GM12878 (cell line): Measurements from ENCODE around the gene ZNF700. TPM values are rescaled to one million over a fixed set of nuclear protein-coding genes. Genes with fewer than 3 reads are reported as not detected.

Experiments used
- ATAC-seq: fragments of 200-7000 bp; cut with Tn5 transposase; 3 replicates; pipeline ENCODE4 v1.9.1; 2020; ENCODE audit warnings: mild to moderate bottlenecking, moderate library complexity
- BruUV-seq: library from RNA; stranded (reverse); fragments of 400-500 nt; replicated peaks from 2 replicates; lab custom pipeline; 2021; lab: Mats Ljungman, UMichigan
- CTCF ChIA-PET: fragments of 300-600 bp; sonication (Branson Sonifier 250); formaldehyde crosslinking; extraction: SDS; loops from one replicate; lab custom pipeline; 2021; ENCODE audit warnings: inconsistent platforms; lab: Yijun Ruan, JAX
- POLR2A ChIA-PET: fragments of 350-600 bp; formaldehyde crosslinking; extraction: SDS; loops from one replicate; lab custom pipeline; 2021; ENCODE audit warnings: inconsistent platforms; lab: Charles Lee
- RAD21 ChIA-PET: fragments of 300-600 bp; sonication (Branson Sonifier 250); formaldehyde crosslinking; loops from one replicate; lab custom pipeline; 2023; ENCODE audit warnings: antibody characterized with exemption; ENCODE audit not compliant: unreplicated experiment; lab: Charles Lee
- SMC1A ChIA-PET: fragments of 300-600 bp; sonication (Branson Sonifier 250); formaldehyde crosslinking; loops from one replicate; lab custom pipeline; 2023; ENCODE audit not compliant: unreplicated experiment, uncharacterized antibody; lab: Charles Lee
- DNase-seq: peaks from one replicate; pipeline ENCODE4 v3.0.0-alpha.2; 2011; ENCODE audit warnings: low read depth, low spot score
- FAIRE-seq: peaks from 3 replicates; lab custom pipeline; 2011; peaks lifted over from hg19 to GRCh38; lab: Jason Lieb, UNC
- H2AFZ ChIP-seq: 2 replicates; pipeline ENCODE4 v1.6.0; 2011; ENCODE audit warnings: low read depth, low read length, control low read depth; ENCODE audit not compliant: control insufficient read depth
- H3K27ac ChIP-seq: 2 replicates; pipeline ENCODE4 v1.5.1; 2011; ENCODE audit warnings: control low read depth; ENCODE audit not compliant: control insufficient read depth, insufficient read depth
- H3K27me3 ChIP-seq, 2 experiments: replicated peaks in 1 of 2; 2 replicates each; pipeline versions ENCODE4 v1.6.0 to v1.6.1; 2011; ENCODE audit warnings: low read length in 1 of 2; ENCODE audit not compliant: control insufficient read depth in 2 of 2, insufficient read depth in 2 of 2
- H3K36me3 ChIP-seq, 2 experiments: 2 replicates each; pipeline ENCODE4 v1.5.1; 2011; ENCODE audit warnings: low read length in 1 of 2; ENCODE audit not compliant: control insufficient read depth in 2 of 2, insufficient read depth in 2 of 2
- H3K4me1 ChIP-seq: 2 replicates; pipeline ENCODE4 v1.6.1; 2011; ENCODE audit warnings: mild to moderate bottlenecking, low read length, moderate library complexity, mixed read lengths; ENCODE audit not compliant: control insufficient read depth, insufficient read depth
- H3K4me2 ChIP-seq: 2 replicates; pipeline ENCODE4 v1.6.0; 2011; ENCODE audit warnings: control low read depth; ENCODE audit not compliant: control insufficient read depth, insufficient read depth
- H3K4me3 ChIP-seq: fragments of 200-600 bp; sonication (generic); 2 replicates; pipeline ENCODE4 v1.5.1; 2016
- H3K79me2 ChIP-seq: 2 replicates; pipeline ENCODE4 v1.6.0; 2011; ENCODE audit warnings: low read length; ENCODE audit not compliant: control insufficient read depth, insufficient read depth
- H3K9ac ChIP-seq: 2 replicates; pipeline ENCODE4 v1.8.0; 2011; ENCODE audit warnings: low read length, control low read depth, mixed read lengths; ENCODE audit not compliant: control insufficient read depth, insufficient read depth
- H3K9me3 ChIP-seq: replicated peaks from 3 replicates; pipeline ENCODE4 v1.5.1; 2011; ENCODE audit warnings: mild to moderate bottlenecking, low read length; ENCODE audit not compliant: control insufficient read depth, insufficient read depth
- H4K20me1 ChIP-seq: 2 replicates; pipeline ENCODE4 v1.6.0; 2011; ENCODE audit not compliant: control insufficient read depth, insufficient read depth
- ATF2 ChIP-seq: IDR thresholded peaks from 2 replicates; pipeline ENCODE4 v1.6.1; 2012; ENCODE audit warnings: low read length, inconsistent platforms
- CBX3 ChIP-seq: fragments of 200-600 bp; sonication (generic); IDR thresholded peaks from 2 replicates; pipeline ENCODE4 v1.6.1; 2016; ENCODE audit warnings: low read depth, borderline replicate concordance
- NFXL1 ChIP-seq: fragments of 450-650 bp; IDR thresholded peaks from 2 replicates; pipeline ENCODE4 v1.6.1; 2017; ENCODE audit warnings: antibody characterized with exemption, mild to moderate bottlenecking, borderline replicate concordance
- NFYB ChIP-seq: IDR thresholded peaks from 2 replicates; pipeline ENCODE4 v1.6.1; 2011; ENCODE audit warnings: low read depth, mild to moderate bottlenecking, low read length, improper control_type of control experiment, moderate library complexity; ENCODE audit not compliant: insufficient read depth
- POLR2AphosphoS2 ChIP-seq: IDR thresholded peaks from 2 replicates; pipeline ENCODE4 v1.6.1; 2011; ENCODE audit warnings: low read depth, mild to moderate bottlenecking, low read length, improper control_type of control experiment, moderate library complexity
- REST ChIP-seq: IDR thresholded peaks from 2 replicates; pipeline ENCODE4 v1.6.1; 2012; ENCODE audit warnings: mild to moderate bottlenecking, low read depth, low read length
- SREBF1 ChIP-seq: IDR thresholded peaks from 2 replicates; pipeline ENCODE4 v1.6.1; 2012; ENCODE audit warnings: mild to moderate bottlenecking, low read length
- STAT3 ChIP-seq: IDR thresholded peaks from 2 replicates; pipeline ENCODE4 v1.6.1; 2011; ENCODE audit warnings: low read depth, low read length, improper control_type of control experiment
- WGBS: methylation state at CpG from one replicate; pipeline ENCODE4 v1.1.6; 2016; ENCODE audit warnings: low lambda C conversion rate; ENCODE audit not compliant: insufficient replicate concordance, insufficient coverage; ENCODE audit errors: missing lambda C conversion rate; 5-methylcytosine and 5-hydroxymethylcytosine counted together
- in situ Hi-C: fragments of 300-500 bp; cut with MboI; formaldehyde crosslinking; loops from 9 replicates; pipeline ENCODE4 v1.14.3; 2018; ENCODE audit warnings: mixed read lengths
- intact Hi-C: fragments of 100-400 bp; cut with micrococcal nuclease; formaldehyde crosslinking; loops from one replicate; pipeline ENCODE4 v1.14.2; 2022; ENCODE audit not compliant: unreplicated experiment
- polyA plus RNA-seq, 11 experiments: library from polyadenylated mRNA; depleted of rRNA in 4 of 11; unstranded in 6 of 11; stranded (reverse) in 5 of 11; fragments of >200 nt; fragmentation: Nextera tagmentation in 4 of 11; fragmentation: Illumina TruSeq in 1 of 11; extraction: Ambion mirVana in 4 of 11; extraction: Trizol in 1 of 11; gene quantifications; 1 replicate in 1 of 11; 2 replicates in 10 of 11; pipeline versions ENCODE4 v1.2.1 to v1.2.3, GENCODE V29; 2011 to 2016; ENCODE audit warnings: inconsistent platforms in 2 of 11, missing spikeins in 2 of 11, low read depth in 1 of 11
- total RNA-seq, 4 experiments: library from RNA; depleted of rRNA in 3 of 4; stranded (reverse); fragments of >200 nt in 3 of 4; fragmentation: Illumina TruSeq in 1 of 4; extraction: Trizol in 1 of 4; gene quantifications; 2 replicates each; pipeline versions ENCODE4 v1.2.1 to v1.2.3, GENCODE V29; 2013 to 2021
- TF ChIP-seq, protein P1 (sequence below): fragments of 450-650 bp; formaldehyde crosslinking; IDR thresholded peaks from 2 replicates; pipeline ENCODE4 v1.4.0; 2020; ENCODE audit warnings: mild to moderate bottlenecking, moderate library complexity
- TF ChIP-seq, protein P2 (sequence below): IDR thresholded peaks from 2 replicates; pipeline ENCODE4 v1.6.1; 2011; ENCODE audit warnings: mild to moderate bottlenecking, low read depth, low read length, moderate library complexity; ENCODE audit not compliant: insufficient replicate concordance

The ZNF700 gene
- total and polyA plus RNA-seq, 10 of the 15 experiments (the other 5 are each of a cell fraction or from before 2014, with no cell fraction given), result 6.7 to 16.0 (median 11.1) TPM

GRCh38 chr19:11950312-11950711 is 25.4 kb downstream of the ZNF700 start:
- no peak overlapping the region for H3K27ac ChIP-seq
- peaks cover 6 to 34% of the 10 kb centered on the region in 2 experiments for H3K36me3 ChIP-seq
- H3K79me2 ChIP-seq, result no peaks in the 10 kb centered on the region
- ATAC-seq (no peak), FAIRE-seq (no peak), DNase-seq (no peak)
- H3K9ac ChIP-seq, result no peak overlapping the region
- intact Hi-C loops (no loop called here), in situ Hi-C loops (no loop called here)
- ChIA-PET POLR2A (no interaction called here), CTCF (no interaction called here), SMC1A (no interaction called here), RAD21 (no interaction called here)
- no peaks in the 10 kb centered on the region for H4K20me1 ChIP-seq
- H3K9me3 ChIP-seq, result peaks cover 66% of the 10 kb centered on the region
- H3K4me2 ChIP-seq, result no peak overlapping the region
- no peaks in the 10 kb centered on the region for H3K4me1 ChIP-seq
- no TSS peak for BruUV-seq
- H3K27me3 ChIP-seq, result no peaks in the 10 kb centered on the region
- no peak overlapping the region for H3K4me3 ChIP-seq
- 97% methylated on average over 5 of the region's 5 CpGs for WGBS
- H2AFZ ChIP-seq, result no peak overlapping the region
- no peak for TF ChIP-seq REST
- TF ChIP-seq NFYB, result no peak
- TF ChIP-seq, protein P1, sequence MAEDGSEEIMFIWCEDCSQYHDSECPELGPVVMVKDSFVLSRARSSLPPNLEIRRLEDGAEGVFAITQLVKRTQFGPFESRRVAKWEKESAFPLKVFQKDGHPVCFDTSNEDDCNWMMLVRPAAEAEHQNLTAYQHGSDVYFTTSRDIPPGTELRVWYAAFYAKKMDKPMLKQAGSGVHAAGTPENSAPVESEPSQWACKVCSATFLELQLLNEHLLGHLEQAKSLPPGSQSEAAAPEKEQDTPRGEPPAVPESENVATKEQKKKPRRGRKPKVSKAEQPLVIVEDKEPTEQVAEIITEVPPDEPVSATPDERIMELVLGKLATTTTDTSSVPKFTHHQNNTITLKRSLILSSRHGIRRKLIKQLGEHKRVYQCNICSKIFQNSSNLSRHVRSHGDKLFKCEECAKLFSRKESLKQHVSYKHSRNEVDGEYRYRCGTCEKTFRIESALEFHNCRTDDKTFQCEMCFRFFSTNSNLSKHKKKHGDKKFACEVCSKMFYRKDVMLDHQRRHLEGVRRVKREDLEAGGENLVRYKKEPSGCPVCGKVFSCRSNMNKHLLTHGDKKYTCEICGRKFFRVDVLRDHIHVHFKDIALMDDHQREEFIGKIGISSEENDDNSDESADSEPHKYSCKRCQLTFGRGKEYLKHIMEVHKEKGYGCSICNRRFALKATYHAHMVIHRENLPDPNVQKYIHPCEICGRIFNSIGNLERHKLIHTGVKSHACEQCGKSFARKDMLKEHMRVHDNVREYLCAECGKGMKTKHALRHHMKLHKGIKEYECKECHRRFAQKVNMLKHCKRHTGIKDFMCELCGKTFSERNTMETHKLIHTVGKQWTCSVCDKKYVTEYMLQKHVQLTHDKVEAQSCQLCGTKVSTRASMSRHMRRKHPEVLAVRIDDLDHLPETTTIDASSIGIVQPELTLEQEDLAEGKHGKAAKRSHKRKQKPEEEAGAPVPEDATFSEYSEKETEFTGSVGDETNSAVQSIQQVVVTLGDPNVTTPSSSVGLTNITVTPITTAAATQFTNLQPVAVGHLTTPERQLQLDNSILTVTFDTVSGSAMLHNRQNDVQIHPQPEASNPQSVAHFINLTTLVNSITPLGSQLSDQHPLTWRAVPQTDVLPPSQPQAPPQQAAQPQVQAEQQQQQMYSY (CRISPR knock-in tag), result no peak
- TF ChIP-seq NFXL1, result no peak
- TF ChIP-seq, protein P2, sequence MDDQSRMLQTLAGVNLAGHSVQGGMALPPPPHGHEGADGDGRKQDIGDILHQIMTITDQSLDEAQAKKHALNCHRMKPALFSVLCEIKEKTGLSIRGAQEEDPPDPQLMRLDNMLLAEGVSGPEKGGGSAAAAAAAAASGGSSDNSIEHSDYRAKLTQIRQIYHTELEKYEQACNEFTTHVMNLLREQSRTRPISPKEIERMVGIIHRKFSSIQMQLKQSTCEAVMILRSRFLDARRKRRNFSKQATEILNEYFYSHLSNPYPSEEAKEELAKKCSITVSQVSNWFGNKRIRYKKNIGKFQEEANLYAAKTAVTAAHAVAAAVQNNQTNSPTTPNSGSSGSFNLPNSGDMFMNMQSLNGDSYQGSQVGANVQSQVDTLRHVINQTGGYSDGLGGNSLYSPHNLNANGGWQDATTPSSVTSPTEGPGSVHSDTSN, result no peak
- TF ChIP-seq ATF2, result no peak
- no peak; the same call in 1 of the 2 replicates for TF ChIP-seq CBX3
- TF ChIP-seq STAT3, result no peak
- no peak for TF ChIP-seq POLR2AphosphoS2
- no peak for TF ChIP-seq SREBF1
